Loucy (cell line): ENCODE data around the gene LRRC4C.

Source experiments
- CTCF ChIP-seq: fragments of 200-600 bp; sonication (generic); conservative IDR thresholded peaks from 2 replicates; pipeline ENCODE4 v1.5.1; 2014; ENCODE audit warnings: mild to moderate bottlenecking, antibody characterized with exemption, low read length
- EZH2phosphoT487 ChIP-seq: fragments of 200-600 bp; IDR thresholded peaks from 2 replicates; pipeline ENCODE4 v1.6.1; 2018; ENCODE audit warnings: antibody characterized with exemption, mild to moderate bottlenecking, moderate library complexity, borderline replicate concordance

- TF ChIP-seq CTCF (no peak), EZH2phosphoT487 (no peak)
Observed at GRCh38 chr11:41134971-41135370, 324.5 kb downstream of the LRRC4C start.
